NCI-H2196 (cell line): Measurements from ENCODE around the gene PRAMEF20.

ENCODE experiments used
- DNase-seq: peaks from one replicate; lab custom pipeline; 2025; ENCODE audit not compliant: unreplicated experiment; lab: John Stamatoyannopoulos, UW

The PRAMEF20 gene

GRCh38 chr1:13461977-13462376, 51.7 kb downstream of the PRAMEF20 start:
- no peak for DNase-seq

- no peak for DNase-seq
These were observed 52.4 kb downstream of the PRAMEF20 start for GRCh38 chr1:13462682-13463081.

- DNase-seq: no peak
These were observed 55.3 kb downstream of the PRAMEF20 start for GRCh38 chr1:13465515-13465914.

GRCh38 chr1:13469343-13469742, 59.1 kb downstream of the PRAMEF20 start:
- DNase-seq: peak; percentile 4
